CD4-positive, alpha-beta T cell (primary cell): ENCODE results near the gene KRTAP10-8. TPM values are rescaled to one million over a fixed set of nuclear protein-coding genes. Genes with fewer than 3 reads are reported as not detected.

Experiments used
- ATAC-seq: fragments of 200-7000 bp; cut with Tn5 transposase; one replicate; pipeline ENCODE4 v1.10.0; 2022; ENCODE audit warnings: mild to moderate bottlenecking; ENCODE audit not compliant: poor library complexity
- CTCF ChIA-PET: fragments of 350-600 bp; sonication (Branson Sonifier 250); formaldehyde crosslinking; loops from one replicate; lab custom pipeline; 2021; ENCODE audit warnings: antibody characterized with exemption, inconsistent platforms; lab: Charles Lee
- POLR2A ChIA-PET: fragments of 350-600 bp; sonication (Branson Sonifier 250); formaldehyde crosslinking; loops from one replicate; lab custom pipeline; 2021; ENCODE audit warnings: antibody characterized with exemption, inconsistent platforms; lab: Charles Lee
- DNase-seq, 14 experiments: peaks; one replicate each; pipeline ENCODE4 v3.0.0-alpha.2; 2013 to 2020; ENCODE audit warnings: mixed read lengths in 2 of 14
- H3K27ac ChIP-seq, 2 donors: one replicate each; pipeline versions ENCODE4 v1.5.1 to v1.7.0; 2013; ENCODE audit warnings: low read length in 2 of 2, low read depth in 1 of 2, mild to moderate bottlenecking in 1 of 2
- H3K27me3 ChIP-seq, 2 experiments: 1 replicate in 1 of 2; 2 replicates in 1 of 2; pipeline versions ENCODE4 v1.6.1 to v1.7.0; 2013; ENCODE audit warnings: low read length in 2 of 2, control low read depth in 1 of 2, mild to moderate bottlenecking in 1 of 2, moderate library complexity in 1 of 2; ENCODE audit not compliant: insufficient read depth in 2 of 2, control insufficient read depth in 1 of 2
- H3K36me3 ChIP-seq: one replicate; pipeline ENCODE4 v1.6.1; 2013; ENCODE audit warnings: low read length, control low read depth; ENCODE audit not compliant: insufficient read depth
- H3K4me1 ChIP-seq: one replicate; pipeline ENCODE4 v1.6.1; 2013; ENCODE audit warnings: low read length, control low read depth; ENCODE audit not compliant: insufficient read depth
- H3K4me3 ChIP-seq: one replicate; pipeline ENCODE4 v1.5.1; 2013; ENCODE audit warnings: mild to moderate bottlenecking, low read length, moderate library complexity
- H3K9me3 ChIP-seq, 2 experiments: 1 replicate in 1 of 2; 2 replicates in 1 of 2; pipeline versions ENCODE4 v1.6.1 to v1.7.0; 2013; ENCODE audit warnings: low read length in 2 of 2, mild to moderate bottlenecking in 2 of 2, control low read depth in 1 of 2, moderate library complexity in 1 of 2; ENCODE audit not compliant: control insufficient read depth in 1 of 2, insufficient read depth in 1 of 2
- H3K27ac Mint-ChIP-seq: one replicate; pipeline ENCODE4 v1.8.0; 2020; ENCODE audit warnings: mixed read lengths
- H3K27me3 Mint-ChIP-seq: one replicate; pipeline ENCODE4 v1.8.0; 2021; ENCODE audit warnings: mixed read lengths
- H3K36me3 Mint-ChIP-seq: one replicate; pipeline ENCODE4 v1.8.0; 2021; ENCODE audit warnings: low read depth, mixed read lengths
- H3K4me1 Mint-ChIP-seq: one replicate; pipeline ENCODE4 v1.8.0; 2021; ENCODE audit warnings: low read depth, mixed read lengths
- H3K4me3 Mint-ChIP-seq: one replicate; pipeline ENCODE4 v1.8.0; 2020; ENCODE audit warnings: mild to moderate bottlenecking, mixed read lengths
- H3K9me3 Mint-ChIP-seq: one replicate; pipeline ENCODE4 v1.8.0; 2020; ENCODE audit warnings: mixed read lengths
- CTCF ChIP-seq: fragments of 200-600 bp; IDR thresholded peaks from one replicate; pipeline ENCODE4 v1.8.0; 2022; ENCODE audit warnings: antibody characterized with exemption, mild to moderate bottlenecking
- intact Hi-C, 2 experiments: fragments of 100-400 bp; cut with DNase I in 1 of 2; cut with micrococcal nuclease in 1 of 2; formaldehyde crosslinking; loops; one replicate each; pipeline versions ENCODE4 v1.15.1 to v1.9.0; 2023 to 2025; cut with DNase I, micrococcal nuclease
- total RNA-seq, 174 experiments: library from RNA in 2 of 174; stranded (reverse) in 2 of 174; gene quantifications; one replicate each; pipeline ENCODE4 v1.2.3 and lab custom pipeline; 2021 to 2026

Gene KRTAP10-8
- total RNA-seq, 2 experiments from 2014 or later: not detected

- Histone ChIP-seq H3K36me3 (no peaks in the 10 kb centered on the region), H3K27ac (no peak overlapping the region), H3K4me3 (no peak overlapping the region), H3K9me3 (peaks cover 10 to 14% of the 10 kb centered on the region in 2 experiments), H3K4me1 (peaks cover 2% of the 10 kb centered on the region), H3K27me3 (no peaks in the 10 kb centered on the region)
- no peaks in the 10 kb centered on the region for H3K4me1 Mint-ChIP-seq
- no peak for TF ChIP-seq CTCF
- peaks cover 2% of the 10 kb centered on the region for H3K9me3 Mint-ChIP-seq
- no peaks in the 10 kb centered on the region for H3K36me3 Mint-ChIP-seq
- ChIA-PET POLR2A (no interaction called here), CTCF (no interaction called here)
- no peak overlapping the region for H3K4me3 Mint-ChIP-seq
- DNase-seq: no peak
- no peak overlapping the region for H3K27ac Mint-ChIP-seq
- intact Hi-C loops: no loop called here
- H3K27me3 Mint-ChIP-seq: peaks cover 4% of the 10 kb centered on the region
- no peak for ATAC-seq
Observed at GRCh38 chr21:44601596-44602462, 10.1 kb upstream of the KRTAP10-8 start.

GRCh38 chr21:44602463-44602850 lies 9.4 kb upstream of the KRTAP10-8 start:
- POLR2A ChIA-PET: interaction anchor here (0.6 kb wide), 1 partner anchor 959 kb away, joined by 3 read pairs; no protein-coding TSS in a partner anchor
- Histone ChIP-seq H3K9me3 (peaks cover 10 to 14% of the 10 kb centered on the region in 2 experiments), H3K27ac (no peak overlapping the region), H3K36me3 (no peaks in the 10 kb centered on the region), H3K4me1 (peaks cover 2% of the 10 kb centered on the region), H3K4me3 (no peak overlapping the region), H3K27me3 (no peaks in the 10 kb centered on the region)
- TF ChIP-seq CTCF: no peak
- DNase-seq (no peak), ATAC-seq (no peak)
- Mint-ChIP-seq H3K36me3 (no peaks in the 10 kb centered on the region), H3K4me1 (no peaks in the 10 kb centered on the region), H3K9me3 (peaks cover 2% of the 10 kb centered on the region), H3K27me3 (peaks cover 4% of the 10 kb centered on the region), H3K27ac (no peak overlapping the region), H3K4me3 (no peak overlapping the region)
- CTCF ChIA-PET: no interaction called here
- intact Hi-C loops: no loop called here

GRCh38 chr21:44603109-44603875 lies 8.6 kb upstream of the KRTAP10-8 start:
- no peak overlapping the region for H3K27ac ChIP-seq
- H3K9me3 ChIP-seq: peaks cover 7 to 14% of the 10 kb centered on the region in 2 experiments
- peaks cover 2% of the 10 kb centered on the region for H3K4me1 ChIP-seq
- Mint-ChIP-seq H3K27me3 (peaks cover 4% of the 10 kb centered on the region), H3K36me3 (no peaks in the 10 kb centered on the region), H3K9me3 (peaks cover 2% of the 10 kb centered on the region), H3K4me3 (no peak overlapping the region), H3K4me1 (no peaks in the 10 kb centered on the region), H3K27ac (no peak overlapping the region)
- no peak overlapping the region for H3K4me3 ChIP-seq
- intact Hi-C loops: no loop called here
- ChIA-PET CTCF (no interaction called here), POLR2A (interaction anchor here (0.6 kb wide), 1 partner anchor 959 kb away, joined by 3 read pairs; no protein-coding TSS in a partner anchor)
- TF ChIP-seq CTCF: no peak
- DNase-seq: no peak
- no peaks in the 10 kb centered on the region for H3K27me3 ChIP-seq
- no peak for ATAC-seq
- no peaks in the 10 kb centered on the region for H3K36me3 ChIP-seq
